Lung (tissue), 12 donors: ENCODE measurements around the gene ANP32A. TPM values are rescaled to one million over a fixed set of nuclear protein-coding genes. Genes with fewer than 3 reads are reported as not detected.

Experiments used
- ATAC-seq: fragments of 200-7000 bp; cut with Tn5 transposase; one replicate; pipeline ENCODE4 v1.9.1; 2020; ENCODE audit warnings: moderate number of reproducible peaks; ENCODE audit not compliant: insufficient read depth, low FRiP score
- DNase-seq, 3 donors: peaks; one replicate each; pipeline ENCODE4 v3.0.0-alpha.2; 2013 to 2017
- H3K27ac ChIP-seq, 2 donors: one replicate each; pipeline ENCODE4 v1.5.1; 2013; ENCODE audit warnings: mild to moderate bottlenecking in 2 of 2, moderate library complexity in 2 of 2, control low read depth in 1 of 2, inconsistent platforms in 1 of 2, low read depth in 1 of 2, low read length in 1 of 2
- H3K27me3 ChIP-seq, 3 donors: one replicate each; pipeline ENCODE4 v1.5.1; 2013; ENCODE audit warnings: low read length in 2 of 3; ENCODE audit not compliant: control insufficient read depth in 3 of 3, insufficient read depth in 3 of 3
- H3K36me3 ChIP-seq, 4 donors: one replicate each; pipeline ENCODE4 v1.5.1; 2013; ENCODE audit warnings: low read length in 4 of 4, mild to moderate bottlenecking in 1 of 4, moderate library complexity in 1 of 4; ENCODE audit not compliant: control insufficient read depth in 4 of 4, insufficient read depth in 4 of 4
- H3K4me1 ChIP-seq, 5 donors: one replicate each; pipeline ENCODE4 v1.5.1; 2013; ENCODE audit warnings: low read length in 5 of 5, mild to moderate bottlenecking in 2 of 5, moderate library complexity in 1 of 5; ENCODE audit not compliant: control insufficient read depth in 5 of 5, insufficient read depth in 5 of 5
- H3K4me3 ChIP-seq: one replicate; pipeline ENCODE4 v1.5.1; 2013; ENCODE audit warnings: mild to moderate bottlenecking, control low read depth, moderate library complexity
- H3K9ac ChIP-seq, 2 donors: one replicate each; pipeline ENCODE4 v1.5.1; 2013; ENCODE audit warnings: low read length in 2 of 2, control low read depth in 1 of 2; ENCODE audit not compliant: insufficient read depth in 1 of 2
- H3K9me3 ChIP-seq, 4 donors: one replicate each; pipeline ENCODE4 v1.5.1; 2013; ENCODE audit warnings: low read length in 3 of 4, mild to moderate bottlenecking in 1 of 4, moderate library complexity in 1 of 4; ENCODE audit not compliant: control insufficient read depth in 4 of 4, insufficient read depth in 3 of 4
- WGBS, 2 donors: extraction: QIAGEN DNeasy Blood & Tissue Kit; methylation state at CpG; one replicate each; pipeline ENCODE4 v1.1.7; 2013; 5-methylcytosine and 5-hydroxymethylcytosine counted together
- polyA plus RNA-seq, 2 donors: library from polyadenylated mRNA; stranded (reverse); fragments of 200-250 nt; gene quantifications; one replicate each; pipeline ENCODE4 v1.2.1, GENCODE V29; 2013
- total RNA-seq, 2 donors: library from RNA; depleted of rRNA in 1 of 2; stranded (reverse); fragments of >200 nt in 1 of 2; gene quantifications; one replicate each; pipeline ENCODE4 v1.2.1, GENCODE V29; 2014 to 2021
- TF ChIP-seq, protein P1 (sequence below): IDR thresholded peaks from 2 replicates; pipeline ENCODE4 v1.5.1; 2012; ENCODE audit warnings: mild to moderate bottlenecking; ENCODE audit errors: control extremely low read depth, extremely low read depth
- donor health status: control.
- donor health status: control.
- donor health status: Bipolar disorder and iron deficiency.
- donor health status: healthy.
- donor health status: DM: yes; HTN: yes; CAD: no.

The ANP32A gene
- total and polyA plus RNA-seq, 4 donors = 105 to 197 (median 113) TPM

DNA sequence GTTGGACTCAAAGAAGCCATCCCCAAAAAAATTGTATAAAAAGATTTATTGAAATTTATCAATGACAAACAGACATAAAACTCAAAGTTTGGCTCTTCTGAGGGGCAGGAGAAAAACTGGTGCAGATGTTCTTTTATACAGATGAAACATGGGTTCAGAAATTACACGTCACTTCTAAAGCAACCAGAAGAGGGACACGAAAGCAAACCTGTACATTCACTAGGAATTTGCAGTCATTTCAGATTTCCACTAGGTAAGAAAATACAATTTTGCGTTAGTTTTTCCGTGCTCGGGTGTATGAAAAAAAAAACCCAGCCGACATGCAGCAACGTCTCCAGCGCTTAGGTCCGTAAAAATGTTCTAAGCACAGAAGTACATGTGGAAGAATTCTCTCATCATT lies 41.8 kb downstream of the ANP32A start:
- Histone ChIP-seq H3K36me3 (peaks cover 5 to 41% (median 31%) of the 10 kb centered on the region in 4 donors), H3K4me3 (no peak overlapping the region), H3K9ac (no peak overlapping the region), H3K9me3 (peaks cover 0 to 2% (median 0%) of the 10 kb centered on the region in 4 donors), H3K27ac (no peak overlapping the region), H3K4me1 (peaks cover 0 to 28% (median 9%) of the 10 kb centered on the region in 5 donors), H3K27me3 (no peaks in the 10 kb centered on the region)
- WGBS, 2 donors = 92% methylated on average over 9 of the region's 9 CpGs
- TF ChIP-seq, protein P1, sequence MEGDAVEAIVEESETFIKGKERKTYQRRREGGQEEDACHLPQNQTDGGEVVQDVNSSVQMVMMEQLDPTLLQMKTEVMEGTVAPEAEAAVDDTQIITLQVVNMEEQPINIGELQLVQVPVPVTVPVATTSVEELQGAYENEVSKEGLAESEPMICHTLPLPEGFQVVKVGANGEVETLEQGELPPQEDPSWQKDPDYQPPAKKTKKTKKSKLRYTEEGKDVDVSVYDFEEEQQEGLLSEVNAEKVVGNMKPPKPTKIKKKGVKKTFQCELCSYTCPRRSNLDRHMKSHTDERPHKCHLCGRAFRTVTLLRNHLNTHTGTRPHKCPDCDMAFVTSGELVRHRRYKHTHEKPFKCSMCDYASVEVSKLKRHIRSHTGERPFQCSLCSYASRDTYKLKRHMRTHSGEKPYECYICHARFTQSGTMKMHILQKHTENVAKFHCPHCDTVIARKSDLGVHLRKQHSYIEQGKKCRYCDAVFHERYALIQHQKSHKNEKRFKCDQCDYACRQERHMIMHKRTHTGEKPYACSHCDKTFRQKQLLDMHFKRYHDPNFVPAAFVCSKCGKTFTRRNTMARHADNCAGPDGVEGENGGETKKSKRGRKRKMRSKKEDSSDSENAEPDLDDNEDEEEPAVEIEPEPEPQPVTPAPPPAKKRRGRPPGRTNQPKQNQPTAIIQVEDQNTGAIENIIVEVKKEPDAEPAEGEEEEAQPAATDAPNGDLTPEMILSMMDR = no peak
- DNase-seq (no peak), ATAC-seq (no peak)

DNA sequence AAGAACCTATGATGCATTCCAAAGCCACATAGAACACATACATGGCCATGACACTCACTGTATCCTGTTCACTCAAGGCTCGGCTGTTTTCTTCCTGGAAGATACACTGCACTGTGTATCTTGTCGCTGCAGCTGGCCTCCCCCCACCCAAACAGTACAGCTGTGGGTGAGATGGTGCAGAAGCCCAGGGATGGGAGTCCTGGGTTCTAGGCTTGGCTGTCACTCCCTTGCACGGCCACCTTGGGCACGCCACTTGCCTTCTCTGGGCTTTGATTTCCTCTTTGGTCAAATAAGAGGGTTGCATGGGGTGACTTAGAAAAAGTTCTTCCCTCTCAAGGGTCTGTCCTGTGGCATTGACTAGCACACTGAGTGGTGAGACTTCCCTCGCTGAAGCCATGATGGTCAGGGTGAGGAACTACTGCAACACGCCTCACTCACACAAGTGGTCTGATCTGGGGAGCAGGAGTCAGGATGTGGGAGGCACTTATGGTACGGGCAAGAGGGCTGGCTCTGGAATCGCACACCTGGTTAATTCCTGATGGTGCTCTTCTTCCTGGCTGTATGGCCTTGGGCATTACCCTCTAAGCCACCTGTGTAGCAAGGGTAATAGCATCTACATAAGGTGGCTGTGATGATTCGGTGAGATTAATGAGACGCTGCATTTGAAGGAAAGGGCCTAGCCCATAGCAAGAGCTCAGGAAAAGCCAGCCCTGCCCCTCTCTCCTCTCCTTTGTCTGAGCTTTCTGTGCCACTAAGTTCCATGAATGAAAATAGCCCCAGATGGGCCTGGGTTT lies 44.0 kb downstream of the ANP32A start:
- peaks cover 0 to 24% (median 19%) of the 10 kb centered on the region in 4 donors for H3K36me3 ChIP-seq
- H3K4me3 ChIP-seq = no peak overlapping the region
- DNase-seq = no peak
- TF ChIP-seq, protein P1 = no peak
- no peak for ATAC-seq
- no peaks in the 10 kb centered on the region for H3K27me3 ChIP-seq
- H3K27ac ChIP-seq = peak overlapping the region in 1 of 2 donors; percentile 7
- peaks cover 0 to 2% (median 0%) of the 10 kb centered on the region in 4 donors for H3K9me3 ChIP-seq
- WGBS, 2 donors = 64 to 83% methylated on average over 10 of the region's 10 CpGs
- no peak overlapping the region for H3K9ac ChIP-seq
- H3K4me1 ChIP-seq = peaks cover 0 to 28% (median 8%) of the 10 kb centered on the region in 5 donors

DNA sequence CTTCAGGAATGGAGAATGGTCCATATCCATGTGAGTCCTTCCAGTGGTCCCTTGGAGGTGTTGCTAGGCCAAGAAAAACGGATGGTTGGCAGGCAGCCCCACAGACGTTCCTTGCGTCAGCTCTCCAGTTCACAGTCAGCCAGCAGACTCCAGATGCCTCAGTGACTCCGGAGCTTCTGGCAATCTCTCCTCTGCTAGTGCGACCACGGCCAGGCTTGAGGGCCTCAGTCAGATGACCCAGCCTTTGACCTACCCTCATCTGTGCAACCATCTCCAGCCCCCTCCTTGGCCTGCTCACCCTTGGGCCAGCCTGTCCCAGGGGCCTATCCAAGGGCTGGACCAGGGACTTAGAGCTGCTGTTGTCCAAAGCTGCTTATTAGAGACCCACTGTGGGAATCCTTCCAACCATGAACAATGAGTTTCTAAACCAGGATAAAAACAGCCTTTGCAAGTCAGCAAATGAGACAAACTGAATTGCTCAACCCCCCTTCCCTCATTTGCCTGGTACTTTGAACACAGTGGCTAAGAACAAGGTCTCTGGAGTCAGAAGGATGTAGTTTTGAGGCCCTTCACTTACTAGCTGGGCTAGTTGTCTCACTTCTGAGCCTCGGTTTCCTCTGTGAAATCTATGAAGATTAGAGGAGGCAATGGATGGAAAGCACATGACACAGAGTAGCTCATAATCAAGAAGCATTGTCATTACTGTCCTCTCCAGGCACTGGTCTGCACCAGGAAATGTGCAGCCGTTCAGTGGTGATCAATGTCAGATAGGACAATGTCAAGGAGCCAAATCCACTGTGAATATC lies 44.8 kb downstream of the ANP32A start:
- Histone ChIP-seq H3K27ac (peak overlapping the region in 1 of 2 donors; percentile 30), H3K4me1 (peaks cover 0 to 28% (median 8%) of the 10 kb centered on the region in 5 donors), H3K9ac (peak overlapping the region in 1 of 2 donors; percentile 34), H3K9me3 (peaks cover 0 to 2% (median 0%) of the 10 kb centered on the region in 4 donors), H3K4me3 (no peak overlapping the region), H3K27me3 (no peaks in the 10 kb centered on the region), H3K36me3 (peaks cover 0 to 21% (median 17%) of the 10 kb centered on the region in 4 donors)
- ATAC-seq (no peak), DNase-seq (peak; percentile 84 to 94 (median 90))
- 71 to 74% methylated on average over 8 of the region's 8 CpGs for WGBS, 2 donors
- TF ChIP-seq, protein P1 = no peak
